OCI-LY7 (cell line): ENCODE data around the gene HOXA7. TPM values are rescaled to one million over a fixed set of nuclear protein-coding genes. Genes with fewer than 3 reads are reported as not detected.

Experiments
- BruUV-seq: library from RNA; stranded (reverse); fragments of 400-500 nt; replicated peaks from 2 replicates; lab custom pipeline; 2021; lab: Mats Ljungman, UMichigan
- CTCF ChIA-PET: fragments of 300-600 bp; sonication (Branson Sonifier 250); formaldehyde crosslinking; loops from one replicate; lab custom pipeline; 2022; ENCODE audit warnings: antibody characterized with exemption; ENCODE audit not compliant: unreplicated experiment; lab: Charles Lee
- POLR2A ChIA-PET: fragments of 300-600 bp; sonication (Branson Sonifier 250); formaldehyde crosslinking; loops from one replicate; lab custom pipeline; 2022; ENCODE audit warnings: antibody characterized with exemption; lab: Charles Lee
- DNase-seq: peaks from one replicate; pipeline ENCODE4 v3.0.0-alpha.2; 2015; ENCODE audit warnings: low spot score
- H2AFZ ChIP-seq: fragments of 200-600 bp; sonication (generic), shearing (Covaris generic); 2 replicates; pipeline ENCODE4 v1.6.1; 2014; ENCODE audit warnings: mild to moderate bottlenecking, antibody characterized with exemption, low read length, moderate library complexity
- H3K27ac ChIP-seq: fragments of 200-600 bp; sonication (generic); 2 replicates; pipeline ENCODE4 v1.5.1; 2014; ENCODE audit warnings: mixed run types, low read depth, mild to moderate bottlenecking, moderate library complexity, low read length, inconsistent platforms; ENCODE audit not compliant: poor library complexity, severe bottlenecking
- H3K36me3 ChIP-seq: fragments of 200-600 bp; sonication (generic); 2 replicates; pipeline ENCODE4 v1.6.1; 2014; ENCODE audit warnings: mild to moderate bottlenecking, antibody characterized with exemption, low read length, moderate library complexity, mixed read lengths; ENCODE audit not compliant: insufficient read depth
- H3K4me1 ChIP-seq: fragments of 200-600 bp; sonication (generic); 2 replicates; pipeline ENCODE4 v1.5.1; 2014; ENCODE audit warnings: mild to moderate bottlenecking, low read length; ENCODE audit not compliant: insufficient read depth, poor library complexity, severe bottlenecking
- H3K4me2 ChIP-seq: fragments of 200-600 bp; sonication (generic); 2 replicates; pipeline ENCODE4 v1.6.1; 2014; ENCODE audit warnings: mild to moderate bottlenecking, low read length
- H3K4me3 ChIP-seq: fragments of 200-600 bp; sonication (generic); 2 replicates; pipeline ENCODE4 v1.5.1; 2014; ENCODE audit warnings: mild to moderate bottlenecking, low read depth, low read length; ENCODE audit not compliant: poor library complexity, severe bottlenecking
- H3K79me2 ChIP-seq: fragments of 200-600 bp; sonication (generic); 2 replicates; pipeline ENCODE4 v1.6.1; 2016; ENCODE audit warnings: low read depth, mild to moderate bottlenecking, low read length, moderate library complexity, mixed read lengths; ENCODE audit not compliant: insufficient read depth
- H3K9me2 ChIP-seq: fragments of 200-600 bp; sonication (generic); 2 replicates; pipeline ENCODE4 v1.6.1; 2016; ENCODE audit warnings: mild to moderate bottlenecking, low read length, mixed read lengths; ENCODE audit not compliant: insufficient read depth
- H3K9me3 ChIP-seq: fragments of 200-600 bp; sonication (generic); 2 replicates; pipeline ENCODE4 v1.6.1; 2014; ENCODE audit warnings: mild to moderate bottlenecking, mixed run types, low read length, mixed read lengths
- H4K20me1 ChIP-seq: fragments of 200-600 bp; sonication (generic); 2 replicates; pipeline ENCODE4 v1.6.1; 2014; ENCODE audit warnings: mild to moderate bottlenecking, antibody characterized with exemption, low read length, moderate library complexity, mixed read lengths; ENCODE audit not compliant: insufficient read depth
- CTCF ChIP-seq: fragments of 200-600 bp; sonication (generic); conservative IDR thresholded peaks from 2 replicates; pipeline ENCODE4 v1.5.1; 2014; ENCODE audit warnings: mild to moderate bottlenecking, antibody characterized with exemption, low read length, moderate library complexity, mixed read lengths
- EZH2phosphoT487 ChIP-seq: fragments of 200-600 bp; sonication (generic); IDR thresholded peaks from 2 replicates; pipeline ENCODE4 v1.6.1; 2018; ENCODE audit warnings: low read depth, borderline replicate concordance, mild to moderate bottlenecking, mixed run types, antibody characterized with exemption, low read length, moderate library complexity, mixed read lengths
- intact Hi-C: fragments of 100-400 bp; cut with micrococcal nuclease; formaldehyde crosslinking; loops from one replicate; pipeline ENCODE4 v1.10.0; 2022; ENCODE audit not compliant: unreplicated experiment
- total RNA-seq, 2 experiments: library from RNA; depleted of rRNA in 1 of 2; stranded (reverse); fragments of >200 nt in 1 of 2; shearing (Covaris generic) in 1 of 2; gene quantifications; 2 replicates each; pipeline ENCODE4 v1.2.3, GENCODE V29; 2014 to 2022

Gene HOXA7
- total RNA-seq, 2 experiments from 2014 or later, result 1.2 to 6.0 TPM

- intact Hi-C loops, result loop anchor here (2.0 to 10.0 kb wide), 3 partner anchors 54 to 1256 kb away; no protein-coding TSS in a partner anchor
- H3K4me3 ChIP-seq, result peak overlapping the region; percentile 75
- no peaks in the 10 kb centered on the region for H3K9me3 ChIP-seq
- peak; percentile 86 for DNase-seq
- no peak overlapping the region for H3K27ac ChIP-seq
- H3K4me2 ChIP-seq, result peak overlapping the region; percentile 94
- H4K20me1 ChIP-seq, result no peaks in the 10 kb centered on the region
- no peaks in the 10 kb centered on the region for H3K36me3 ChIP-seq
- TF ChIP-seq EZH2phosphoT487 (no peak), CTCF (peak; percentile 84)
- no TSS peak for BruUV-seq
- no peaks in the 10 kb centered on the region for H3K9me2 ChIP-seq
- peaks cover 48% of the 10 kb centered on the region for H3K4me1 ChIP-seq
- ChIA-PET POLR2A (interaction anchor here (0.7 to 2.2 kb wide), 8 partner anchors 9 to 463 kb away, joined by 3 to 5 read pairs (median 4); partner anchors contain the start of genes HOXA1 and HOXA4), CTCF (interaction anchor here (1.4 kb wide), 1 partner anchor 20 kb away, joined by 5 read pairs; the partner anchor contains the start of gene HOXA4)
- H3K79me2 ChIP-seq, result peaks cover 8% of the 10 kb centered on the region; the same call in 1 of the 2 replicates
- peak overlapping the region; percentile 95 for H2AFZ ChIP-seq
Observed at GRCh38 chr7:27150568-27151340, 5.7 kb downstream of the HOXA7 start.

GRCh38 chr7:27149842-27150567 lies 6.5 kb downstream of the HOXA7 start:
- H3K9me2 ChIP-seq, result no peaks in the 10 kb centered on the region
- H3K4me1 ChIP-seq, result peaks cover 40% of the 10 kb centered on the region
- H3K36me3 ChIP-seq, result no peaks in the 10 kb centered on the region
- H3K9me3 ChIP-seq, result no peaks in the 10 kb centered on the region
- peak overlapping the region; percentile 95 for H2AFZ ChIP-seq
- peak; percentile 24 for DNase-seq
- peak overlapping the region; percentile 94 for H3K4me2 ChIP-seq
- H4K20me1 ChIP-seq, result no peaks in the 10 kb centered on the region
- ChIA-PET CTCF (interaction anchor here (1.4 kb wide), 1 partner anchor 19 kb away, joined by 5 read pairs; the partner anchor contains the start of gene HOXA4), POLR2A (interaction anchor here (0.7 to 2.2 kb wide), 8 partner anchors 13 to 462 kb away, joined by 3 to 5 read pairs (median 4); partner anchors contain the start of genes HOXA1 and HOXA4)
- H3K27ac ChIP-seq, result no peak overlapping the region
- BruUV-seq, result no TSS peak
- TF ChIP-seq EZH2phosphoT487 (no peak), CTCF (no peak)
- intact Hi-C loops, result loop anchor here (2.0 to 10.0 kb wide), 3 partner anchors 53 to 1255 kb away; no protein-coding TSS in a partner anchor
- peaks cover 8% of the 10 kb centered on the region; the same call in 1 of the 2 replicates for H3K79me2 ChIP-seq
- peak overlapping the region; percentile 75 for H3K4me3 ChIP-seq
